ENCODE measurements around the gene TRAF3.

- TF ChIP-seq CTCF (IDR thresholded peaks at IDR 0.05; ENCODE audit: insufficient read depth, low read depth, low read length), result no peak
- no peak for TF ChIP-seq EZH2 (IDR thresholded peaks at IDR 0.05; ENCODE audit: insufficient read depth, low read length)
These were observed 19.5 kb downstream of the TRAF3 start for GRCh38 chr14:102796661-102797190.

Measured in astrocyte (in vitro differentiated cells and primary cell).